SU-DHL-6 (cell line): ENCODE data around the gene PSPH.

Experiments
- CTCF ChIP-seq: fragments of 200-600 bp; sonication (generic); IDR thresholded peaks from one replicate; pipeline ENCODE4 v1.5.1; 2017; ENCODE audit warnings: antibody characterized with exemption, mild to moderate bottlenecking, low read length, moderate library complexity; ENCODE audit not compliant: insufficient read depth, poor library complexity, severe bottlenecking
- EZH2phosphoT487 ChIP-seq: fragments of 200-600 bp; sonication (generic), shearing (Covaris generic); conservative IDR thresholded peaks from 2 replicates; pipeline ENCODE4 v1.6.1; 2018; ENCODE audit warnings: mild to moderate bottlenecking, antibody characterized with exemption, low read length, moderate library complexity, mixed read lengths

- peak; percentile 98 for TF ChIP-seq CTCF
- no peak for TF ChIP-seq EZH2phosphoT487
Observed at GRCh38 chr7:56074371-56074791, 23.1 kb upstream of the PSPH start.
